ENCODE data around the gene CD70. TPM values are rescaled to one million over a fixed set of nuclear protein-coding genes. Genes with fewer than 3 reads are reported as not detected.

Gene CD70
- total RNA-seq, 4 donors from 2014 or later, result 0.73 TPM; not detected in 3

DNA sequence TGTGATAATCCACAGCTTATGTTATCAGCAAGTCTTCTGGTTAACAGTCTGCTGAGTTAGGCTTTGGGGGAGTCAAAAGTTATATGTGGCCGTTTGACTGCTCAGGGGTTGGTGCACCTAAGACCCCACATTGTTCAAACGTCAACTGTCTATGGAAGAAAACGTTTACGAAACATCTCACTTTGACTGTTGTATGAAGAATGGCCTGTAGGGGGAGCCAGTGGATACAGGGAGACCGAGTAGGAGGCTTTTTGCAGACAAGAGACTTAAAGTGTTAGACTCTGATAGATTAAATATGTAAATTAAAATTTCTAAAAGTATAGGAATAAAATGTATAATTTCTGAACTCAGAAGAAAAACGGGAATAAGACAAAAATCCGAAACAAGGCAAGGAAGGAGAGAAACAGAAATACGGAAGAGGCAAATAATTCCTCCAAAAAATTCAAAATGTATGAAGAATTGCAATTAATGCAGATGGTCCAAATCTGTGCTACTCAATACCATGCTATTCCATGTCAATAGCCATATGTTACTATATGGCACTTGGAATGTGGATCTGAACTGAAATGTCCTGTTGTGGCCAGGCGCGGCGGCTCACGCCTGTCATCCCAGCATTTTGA lies 41.2 kb upstream of the CD70 start:
- Histone ChIP-seq H3K27me3 (no peaks in the 10 kb centered on the region), H3K4me1 (peaks cover 0 to 4% of the 10 kb centered on the region in 2 donors), H3K27ac (no peak overlapping the region), H3K4me3 (replicated peaks in 1 of 3) (no peak overlapping the region), H3K36me3 (no peaks in the 10 kb centered on the region), H3K9me3 (no peaks in the 10 kb centered on the region)
- WGBS, 2 donors, result 43 to 44% methylated on average over 12 of the region's 12 CpGs
- intact Hi-C loops (cut with DNase I), result loop anchor here (5.0 to 10.0 kb wide), 4 partner anchors 105 to 230 kb away; partner anchors contain the start of genes GPR108, TRIP10 and VAV1
- TF ChIP-seq POLR2A (IDR thresholded peaks at IDR 0.05), result no peak
- TF ChIP-seq, protein P1, sequence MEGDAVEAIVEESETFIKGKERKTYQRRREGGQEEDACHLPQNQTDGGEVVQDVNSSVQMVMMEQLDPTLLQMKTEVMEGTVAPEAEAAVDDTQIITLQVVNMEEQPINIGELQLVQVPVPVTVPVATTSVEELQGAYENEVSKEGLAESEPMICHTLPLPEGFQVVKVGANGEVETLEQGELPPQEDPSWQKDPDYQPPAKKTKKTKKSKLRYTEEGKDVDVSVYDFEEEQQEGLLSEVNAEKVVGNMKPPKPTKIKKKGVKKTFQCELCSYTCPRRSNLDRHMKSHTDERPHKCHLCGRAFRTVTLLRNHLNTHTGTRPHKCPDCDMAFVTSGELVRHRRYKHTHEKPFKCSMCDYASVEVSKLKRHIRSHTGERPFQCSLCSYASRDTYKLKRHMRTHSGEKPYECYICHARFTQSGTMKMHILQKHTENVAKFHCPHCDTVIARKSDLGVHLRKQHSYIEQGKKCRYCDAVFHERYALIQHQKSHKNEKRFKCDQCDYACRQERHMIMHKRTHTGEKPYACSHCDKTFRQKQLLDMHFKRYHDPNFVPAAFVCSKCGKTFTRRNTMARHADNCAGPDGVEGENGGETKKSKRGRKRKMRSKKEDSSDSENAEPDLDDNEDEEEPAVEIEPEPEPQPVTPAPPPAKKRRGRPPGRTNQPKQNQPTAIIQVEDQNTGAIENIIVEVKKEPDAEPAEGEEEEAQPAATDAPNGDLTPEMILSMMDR (IDR thresholded peaks at IDR 0.05), result peak; percentile 65 to 89 (median 74)
- peak; percentile 53 to 60 for DNase-seq

DNA sequence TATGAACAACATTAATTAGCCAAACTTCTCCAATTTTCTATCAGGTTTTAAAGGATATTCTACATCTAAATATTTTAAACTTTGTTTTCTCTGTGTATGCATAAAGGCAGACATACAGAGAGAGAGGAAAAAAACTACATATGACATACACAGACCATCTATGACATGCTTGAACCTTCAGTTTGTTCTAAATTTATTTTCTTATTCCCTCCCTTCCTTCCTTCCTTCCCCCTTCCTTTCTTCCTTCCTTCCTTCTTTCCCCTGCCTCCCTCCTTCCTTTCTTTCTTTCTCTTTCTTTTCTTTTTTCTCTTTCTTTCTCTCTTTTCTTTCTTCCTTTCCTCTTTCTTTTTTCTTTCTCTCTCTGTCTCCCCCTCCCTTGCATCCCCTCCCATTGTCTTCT lies 35.8 kb upstream of the CD70 start:
- H3K9me3 ChIP-seq, result no peaks in the 10 kb centered on the region
- H3K36me3 ChIP-seq, result no peaks in the 10 kb centered on the region
- intact Hi-C loops (cut with DNase I), result no loop called here
- H3K27ac ChIP-seq, result no peak overlapping the region
- no peaks in the 10 kb centered on the region for H3K4me1 ChIP-seq
- no peak for DNase-seq
- H3K27me3 ChIP-seq, result no peaks in the 10 kb centered on the region
- no peak for TF ChIP-seq POLR2A (IDR thresholded peaks at IDR 0.05)
- TF ChIP-seq, protein P1 (IDR thresholded peaks at IDR 0.05), result no peak
- no peak overlapping the region for H3K4me3 ChIP-seq (replicated peaks in 1 of 3)

DNA sequence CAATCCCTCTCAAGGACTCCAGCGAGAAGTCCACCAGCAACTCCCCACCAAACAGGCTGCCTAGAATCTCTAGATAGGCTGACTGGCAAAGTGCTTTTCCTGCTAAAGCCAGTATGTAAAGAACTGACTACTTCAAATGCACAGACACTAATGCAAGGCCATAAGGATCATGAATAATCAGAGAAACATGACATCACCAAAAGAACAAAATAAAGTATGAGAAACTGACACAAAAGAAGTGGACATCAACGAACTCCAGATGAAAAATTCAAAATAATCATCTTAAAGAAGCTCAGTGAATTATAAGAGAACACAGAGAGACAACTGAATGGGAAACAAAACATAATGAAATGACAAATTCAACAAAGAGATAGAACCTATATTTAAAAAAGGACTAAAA lies 26.4 kb upstream of the CD70 start:
- 57 to 75% methylated on average over 2 of the region's 2 CpGs for WGBS, 2 donors

DNA sequence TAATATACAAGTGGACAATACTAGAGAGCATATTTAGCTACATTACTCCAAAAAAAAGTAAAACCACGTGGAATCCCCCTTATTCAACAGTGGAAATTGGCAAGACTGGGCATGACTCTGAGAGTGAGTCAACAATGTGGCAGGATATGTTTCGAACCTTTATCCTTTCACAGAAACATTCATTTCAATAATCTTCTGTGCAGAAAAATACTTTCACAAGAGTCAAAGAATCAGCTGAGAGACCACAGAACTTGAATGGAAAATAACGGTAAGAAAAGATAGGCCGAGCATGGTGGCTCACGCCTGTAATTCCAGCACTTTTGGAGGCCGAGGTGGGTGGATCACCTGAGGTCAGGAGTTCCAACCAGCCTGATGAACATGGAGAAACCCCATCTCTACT lies 25.1 kb upstream of the CD70 start:
- H3K27ac ChIP-seq, result no peak overlapping the region
- no peak for DNase-seq
- intact Hi-C loops (cut with DNase I), result no loop called here
- H3K4me1 ChIP-seq, result peaks cover 0 to 5% of the 10 kb centered on the region in 2 donors
- no peaks in the 10 kb centered on the region for H3K27me3 ChIP-seq
- WGBS, 2 donors, result 82 to 87% methylated on average over 6 of the region's 6 CpGs
- no peak overlapping the region for H3K4me3 ChIP-seq (replicated peaks in 1 of 3)
- TF ChIP-seq, protein P1 (IDR thresholded peaks at IDR 0.05), result no peak
- TF ChIP-seq POLR2A (IDR thresholded peaks at IDR 0.05), result no peak
- no peaks in the 10 kb centered on the region for H3K36me3 ChIP-seq
- no peaks in the 10 kb centered on the region for H3K9me3 ChIP-seq

More for the DNA sequence above, 26.4 kb upstream of the CD70 start:
- intact Hi-C loops (cut with DNase I), result no loop called here
- DNase-seq, result no peak
- H3K27me3 ChIP-seq, result no peaks in the 10 kb centered on the region
- H3K4me1 ChIP-seq, result no peaks in the 10 kb centered on the region
- TF ChIP-seq, protein P1 (IDR thresholded peaks at IDR 0.05), result no peak
- no peak overlapping the region for H3K27ac ChIP-seq
- H3K9me3 ChIP-seq, result no peaks in the 10 kb centered on the region
- H3K36me3 ChIP-seq, result no peaks in the 10 kb centered on the region
- H3K4me3 ChIP-seq (replicated peaks in 1 of 3), result no peak overlapping the region

DNA sequence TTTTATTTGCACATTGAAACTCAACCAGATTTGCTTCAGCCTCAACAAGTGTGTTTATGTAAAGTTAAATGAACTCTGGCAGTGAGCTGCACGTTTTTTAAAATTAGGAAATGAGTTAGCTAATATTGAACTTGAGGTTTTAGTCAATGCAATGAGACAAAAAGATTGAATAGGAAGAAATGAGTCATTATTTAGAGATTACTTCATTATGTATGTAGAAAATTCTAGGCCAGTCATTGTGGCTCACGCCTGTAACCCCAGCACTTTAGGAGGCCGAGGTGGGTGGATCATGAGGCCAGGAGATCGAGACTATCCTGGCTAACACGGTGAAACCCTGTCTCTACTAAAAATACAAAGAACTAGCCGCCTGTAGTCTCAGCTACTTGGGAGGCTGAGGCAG lies 22.8 kb upstream of the CD70 start:
- DNase-seq, result no peak
- intact Hi-C loops (cut with DNase I), result no loop called here
- Histone ChIP-seq H3K4me1 (peaks cover 0 to 5% of the 10 kb centered on the region in 2 donors), H3K27ac (no peak overlapping the region), H3K9me3 (no peaks in the 10 kb centered on the region), H3K36me3 (no peaks in the 10 kb centered on the region), H3K27me3 (no peaks in the 10 kb centered on the region), H3K4me3 (replicated peaks in 1 of 3) (no peak overlapping the region)
- TF ChIP-seq POLR2A (IDR thresholded peaks at IDR 0.05), result no peak
- TF ChIP-seq, protein P1 (IDR thresholded peaks at IDR 0.05), result no peak
- 64 to 85% methylated on average over 6 of the region's 6 CpGs for WGBS, 2 donors

All from thyroid gland (tissue), 4 donors.